ENCODE results near the gene MORN5.
"Not testable (repeated sequence)": the region's sequence is repeated elsewhere in the genome, so short reads cannot be mapped to it uniquely, and the experiment has no call there.

MORN5 gene

GRCh38 chr9:122115176-122116035, 44.3 kb upstream of the MORN5 start:
- H3K27ac ChIP-seq: no peak overlapping the region
- no peaks in the 10 kb centered on the region for H3K36me3 ChIP-seq
- H3K4me3 ChIP-seq (ENCODE audit: low read depth, low read length): no peak overlapping the region
- TF ChIP-seq CTCF (IDR thresholded peaks at IDR 0.05; ENCODE audit: low read depth, low read length): no peak
- no peaks in the 10 kb centered on the region for H3K9me3 ChIP-seq (ENCODE audit: severe bottlenecking)
- no peak for DNase-seq
- no peaks in the 10 kb centered on the region for H3K27me3 ChIP-seq (ENCODE audit: insufficient read depth, low read depth, severe bottlenecking)

- no peak overlapping the region for H3K4me3 ChIP-seq (ENCODE audit: low read depth, low read length)
- H3K9me3 ChIP-seq (ENCODE audit: severe bottlenecking): no peaks in the 10 kb centered on the region
- TF ChIP-seq CTCF (IDR thresholded peaks at IDR 0.05; ENCODE audit: low read depth, low read length): no peak
- H3K36me3 ChIP-seq: no peaks in the 10 kb centered on the region
- H3K27me3 ChIP-seq (ENCODE audit: insufficient read depth, low read depth, severe bottlenecking): no peaks in the 10 kb centered on the region
- DNase-seq: no peak
- no peak overlapping the region for H3K27ac ChIP-seq
Observed at GRCh38 chr9:122116040-122116439, 43.7 kb upstream of the MORN5 start.

- no peak overlapping the region for H3K4me3 ChIP-seq (ENCODE audit: low read depth, low read length)
- H3K36me3 ChIP-seq: no peaks in the 10 kb centered on the region
- no peaks in the 10 kb centered on the region for H3K27me3 ChIP-seq (ENCODE audit: insufficient read depth, low read depth, severe bottlenecking)
- no peak for DNase-seq
- H3K27ac ChIP-seq: no peak overlapping the region
- no peaks in the 10 kb centered on the region for H3K9me3 ChIP-seq (ENCODE audit: severe bottlenecking)
- no peak for TF ChIP-seq CTCF (IDR thresholded peaks at IDR 0.05; ENCODE audit: low read depth, low read length)
Observed at GRCh38 chr9:122116448-122117173, 43.1 kb upstream of the MORN5 start.

GRCh38 chr9:122117241-122117640, 42.5 kb upstream of the MORN5 start:
- H3K4me3 ChIP-seq (ENCODE audit: low read depth, low read length); H3K9me3 ChIP-seq (ENCODE audit: severe bottlenecking); DNase-seq; H3K27ac ChIP-seq; H3K27me3 ChIP-seq (ENCODE audit: insufficient read depth, low read depth, severe bottlenecking); H3K36me3 ChIP-seq: not testable (repeated sequence)

- no peak overlapping the region for H3K27ac ChIP-seq
- no peak overlapping the region for H3K4me3 ChIP-seq (ENCODE audit: low read depth, low read length)
- peaks cover 3% of the 10 kb centered on the region for H3K27me3 ChIP-seq (ENCODE audit: insufficient read depth, low read depth, severe bottlenecking)
- TF ChIP-seq CTCF (IDR thresholded peaks at IDR 0.05; ENCODE audit: low read depth, low read length): no peak
- no peaks in the 10 kb centered on the region for H3K9me3 ChIP-seq (ENCODE audit: severe bottlenecking)
- DNase-seq: no peak
- H3K36me3 ChIP-seq: no peaks in the 10 kb centered on the region
Observed at GRCh38 chr9:122118343-122119165, 41.2 kb upstream of the MORN5 start.

- H3K27me3 ChIP-seq (ENCODE audit: insufficient read depth, low read depth, severe bottlenecking): peaks cover 3% of the 10 kb centered on the region
- H3K9me3 ChIP-seq (ENCODE audit: severe bottlenecking): no peaks in the 10 kb centered on the region
- no peaks in the 10 kb centered on the region for H3K36me3 ChIP-seq
- no peak for DNase-seq
- no peak for TF ChIP-seq CTCF (IDR thresholded peaks at IDR 0.05; ENCODE audit: low read depth, low read length)
- H3K27ac ChIP-seq: no peak overlapping the region
- no peak overlapping the region for H3K4me3 ChIP-seq (ENCODE audit: low read depth, low read length)
Observed at GRCh38 chr9:122119166-122119521, 40.6 kb upstream of the MORN5 start.
